Retina (tissue), 1 donor: ENCODE measurements around the gene SEC24B.

Experiments
- DNase-seq: peaks from one replicate; pipeline ENCODE4 v3.0.0-alpha.2; 2016

SEC24B gene

GRCh38 chr4:109589119-109589518, 155.5 kb downstream of the SEC24B start:
- DNase-seq: no peak

- no peak for DNase-seq
Observed at GRCh38 chr4:109589605-109590004, 156.0 kb downstream of the SEC24B start.
